OCI-LY3 (cell line): ENCODE results near the gene TMBIM6.

ENCODE experiments used
- EZH2phosphoT487 ChIP-seq: fragments of 200-600 bp; shearing (Covaris generic); IDR thresholded peaks from 2 replicates; pipeline ENCODE4 v1.6.1; 2018; ENCODE audit warnings: antibody characterized with exemption, mixed run types, low read depth
- TF ChIP-seq, protein P1 (sequence below): fragments of 200-600, 300-600 bp; sonication (generic); IDR thresholded peaks from 2 replicates; pipeline ENCODE4 v1.5.1; 2014; ENCODE audit warnings: antibody characterized with exemption, low read length, low read depth

DNA sequence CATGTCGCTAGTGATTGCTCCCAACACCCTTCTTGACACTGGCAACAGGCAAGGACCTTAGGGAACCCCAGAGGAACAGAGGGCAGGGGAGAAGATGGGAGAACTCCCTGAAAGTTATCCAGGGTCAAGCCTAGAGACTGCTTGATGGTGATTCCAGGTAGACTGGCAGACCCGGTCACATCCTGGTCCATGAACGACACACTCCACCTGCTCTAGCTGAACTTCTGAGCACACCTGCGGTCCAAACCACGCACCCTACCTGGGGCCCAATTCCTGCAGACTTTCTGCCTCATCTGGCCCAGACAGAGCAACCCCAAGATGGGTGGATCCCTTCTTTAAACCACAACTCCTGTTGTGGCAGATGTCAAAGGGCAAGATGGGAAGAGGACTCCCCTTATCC, 52.7 kb downstream of the TMBIM6 start:
- TF ChIP-seq, protein P1, sequence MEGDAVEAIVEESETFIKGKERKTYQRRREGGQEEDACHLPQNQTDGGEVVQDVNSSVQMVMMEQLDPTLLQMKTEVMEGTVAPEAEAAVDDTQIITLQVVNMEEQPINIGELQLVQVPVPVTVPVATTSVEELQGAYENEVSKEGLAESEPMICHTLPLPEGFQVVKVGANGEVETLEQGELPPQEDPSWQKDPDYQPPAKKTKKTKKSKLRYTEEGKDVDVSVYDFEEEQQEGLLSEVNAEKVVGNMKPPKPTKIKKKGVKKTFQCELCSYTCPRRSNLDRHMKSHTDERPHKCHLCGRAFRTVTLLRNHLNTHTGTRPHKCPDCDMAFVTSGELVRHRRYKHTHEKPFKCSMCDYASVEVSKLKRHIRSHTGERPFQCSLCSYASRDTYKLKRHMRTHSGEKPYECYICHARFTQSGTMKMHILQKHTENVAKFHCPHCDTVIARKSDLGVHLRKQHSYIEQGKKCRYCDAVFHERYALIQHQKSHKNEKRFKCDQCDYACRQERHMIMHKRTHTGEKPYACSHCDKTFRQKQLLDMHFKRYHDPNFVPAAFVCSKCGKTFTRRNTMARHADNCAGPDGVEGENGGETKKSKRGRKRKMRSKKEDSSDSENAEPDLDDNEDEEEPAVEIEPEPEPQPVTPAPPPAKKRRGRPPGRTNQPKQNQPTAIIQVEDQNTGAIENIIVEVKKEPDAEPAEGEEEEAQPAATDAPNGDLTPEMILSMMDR = no peak
- TF ChIP-seq EZH2phosphoT487 = no peak
